Caco-2 (cell line): ENCODE measurements around the gene TBATA. TPM values are rescaled to one million over a fixed set of nuclear protein-coding genes. Genes with fewer than 3 reads are reported as not detected.

Source experiments
- BruUV-seq: library from RNA; stranded (reverse); fragments of 400-500 nt; replicated peaks from 2 replicates; lab custom pipeline; 2021; lab: Mats Ljungman, UMichigan
- CTCF ChIA-PET: fragments of 300-600 bp; sonication (Branson Sonifier 250); formaldehyde crosslinking; loops from one replicate; lab custom pipeline; 2022; ENCODE audit warnings: antibody characterized with exemption; lab: Charles Lee
- POLR2A ChIA-PET: fragments of 300-600 bp; sonication (Branson Sonifier 250); formaldehyde crosslinking; loops from one replicate; lab custom pipeline; 2022; ENCODE audit warnings: antibody characterized with exemption; lab: Charles Lee
- DNase-seq, 2 experiments: peaks; one replicate each; pipeline versions ENCODE4 v3.0.0 to v3.0.0-alpha.2; 2020 to 2022
- H3K27me3 ChIP-seq: replicated peaks from 2 replicates; pipeline ENCODE4 v1.6.0; 2011; ENCODE audit warnings: low read length; ENCODE audit not compliant: control insufficient read depth, insufficient read depth
- H3K36me3 ChIP-seq: 2 replicates; pipeline ENCODE4 v1.5.1; 2011; ENCODE audit warnings: low read length; ENCODE audit not compliant: control insufficient read depth, insufficient read depth
- H3K4me1 ChIP-seq: fragments of 250-450 bp; sonication (Bioruptor Pico); 2 replicates; pipeline ENCODE4 v1.5.1; 2020; ENCODE audit warnings: mild to moderate bottlenecking
- H3K4me3 ChIP-seq: 2 replicates; pipeline ENCODE4 v1.5.1; 2011; ENCODE audit warnings: low read depth, mild to moderate bottlenecking, control low read depth, low read length
- H3K9me3 ChIP-seq: fragments of 250-450 bp; sonication (Bioruptor Pico); 2 replicates; pipeline ENCODE4 v1.5.1; 2020; ENCODE audit warnings: mild to moderate bottlenecking, moderate library complexity
- H3K27ac Mint-ChIP-seq: one replicate; pipeline ENCODE4 v1.8.0; 2022; ENCODE audit warnings: mixed read lengths; ENCODE audit not compliant: unreplicated experiment
- H3K27me3 Mint-ChIP-seq: one replicate; pipeline ENCODE4 v1.8.0; 2022; ENCODE audit warnings: mixed read lengths; ENCODE audit not compliant: insufficient read depth, unreplicated experiment
- H3K36me3 Mint-ChIP-seq: one replicate; pipeline ENCODE4 v1.8.0; 2022; ENCODE audit warnings: mild to moderate bottlenecking, mixed read lengths; ENCODE audit not compliant: insufficient read depth, unreplicated experiment
- H3K4me1 Mint-ChIP-seq: one replicate; pipeline ENCODE4 v1.8.0; 2022; ENCODE audit warnings: low read depth, mixed read lengths; ENCODE audit not compliant: unreplicated experiment
- H3K4me3 Mint-ChIP-seq: one replicate; pipeline ENCODE4 v1.8.0; 2022; ENCODE audit warnings: mild to moderate bottlenecking, moderate library complexity, mixed read lengths; ENCODE audit not compliant: unreplicated experiment
- H3K9me3 Mint-ChIP-seq: one replicate; pipeline ENCODE4 v1.8.0; 2022; ENCODE audit warnings: mixed read lengths; ENCODE audit not compliant: unreplicated experiment
- CTCF ChIP-seq, 2 experiments: fragments of 200-600 bp in 1 of 2; IDR thresholded peaks; 1 replicate in 1 of 2; 2 replicates in 1 of 2; pipeline versions ENCODE4 v1.5.1 to v1.8.0; 2011 to 2022; ENCODE audit warnings: antibody characterized with exemption in 1 of 2, control low read depth in 1 of 2, inconsistent platforms in 1 of 2, low read depth in 1 of 2, low read length in 1 of 2, mild to moderate bottlenecking in 1 of 2, moderate library complexity in 1 of 2; ENCODE audit not compliant: insufficient read depth in 1 of 2, severe bottlenecking in 1 of 2, unreplicated experiment in 1 of 2
- intact Hi-C: fragments of 100-400 bp; cut with micrococcal nuclease; formaldehyde crosslinking; loops from one replicate; pipeline ENCODE4 v1.10.0; 2022; ENCODE audit not compliant: unreplicated experiment
- total RNA-seq: library from RNA; stranded (reverse); gene quantifications from 2 replicates; pipeline ENCODE4 v1.2.3, GENCODE V29; 2022

TBATA gene
- total RNA-seq, 1 experiment from 2014 or later = not detected

- intact Hi-C loops = loop anchor here (5.0 kb wide), 1 partner anchor 66 kb away; the partner anchor contains the start of gene ADAMTS14
- no peaks in the 10 kb centered on the region for H3K9me3 Mint-ChIP-seq
- no peak overlapping the region for H3K27ac Mint-ChIP-seq
- no peaks in the 10 kb centered on the region for H3K36me3 ChIP-seq
- ChIA-PET POLR2A (no interaction called here), CTCF (interaction anchor here (0.6 to 1.2 kb wide), 4 partner anchors 23 to 329 kb away, joined by 3 to 4 read pairs (median 3); no protein-coding TSS in a partner anchor)
- no peaks in the 10 kb centered on the region for H3K27me3 ChIP-seq
- no peaks in the 10 kb centered on the region for H3K27me3 Mint-ChIP-seq
- no TSS peak for BruUV-seq
- no peak overlapping the region for H3K4me3 ChIP-seq
- no peak for TF ChIP-seq CTCF (IDR thresholded peaks at IDR 0.05; ENCODE audit: insufficient read depth in 1 of 2, low read depth in 1 of 2, low read length in 1 of 2, severe bottlenecking in 1 of 2, unreplicated experiment in 1 of 2)
- H3K4me1 ChIP-seq = peaks cover 13% of the 10 kb centered on the region; the same call in 1 of the 2 replicates
- no peak overlapping the region for H3K4me3 Mint-ChIP-seq
- DNase-seq = no peak
- H3K9me3 ChIP-seq = no peaks in the 10 kb centered on the region
- no peaks in the 10 kb centered on the region for H3K4me1 Mint-ChIP-seq
- H3K36me3 Mint-ChIP-seq = no peaks in the 10 kb centered on the region
Observed at GRCh38 chr10:70738006-70738760, 47.0 kb downstream of the TBATA start.

- no peak overlapping the region for H3K4me3 ChIP-seq
- H3K27me3 Mint-ChIP-seq = no peaks in the 10 kb centered on the region
- no peak overlapping the region for H3K27ac Mint-ChIP-seq
- intact Hi-C loops = loop anchor here (5.0 kb wide), 1 partner anchor 65 kb away; the partner anchor contains the start of gene ADAMTS14
- H3K36me3 ChIP-seq = no peaks in the 10 kb centered on the region
- BruUV-seq = no TSS peak
- POLR2A ChIA-PET = no interaction called here
- H3K9me3 Mint-ChIP-seq = no peaks in the 10 kb centered on the region
- TF ChIP-seq CTCF (IDR thresholded peaks at IDR 0.05; ENCODE audit: insufficient read depth in 1 of 2, low read depth in 1 of 2, low read length in 1 of 2, severe bottlenecking in 1 of 2, unreplicated experiment in 1 of 2) = no peak
- H3K27me3 ChIP-seq = no peaks in the 10 kb centered on the region
- no peaks in the 10 kb centered on the region for H3K9me3 ChIP-seq
- H3K4me1 Mint-ChIP-seq = no peaks in the 10 kb centered on the region
- CTCF ChIA-PET = no interaction called here
- no peak overlapping the region for H3K4me3 Mint-ChIP-seq
- 0 out of 2 replicates have a peak, but pooled peaks cover 7% of the 10 kb centered on the region for H3K4me1 ChIP-seq
- no peak for DNase-seq
- no peaks in the 10 kb centered on the region for H3K36me3 Mint-ChIP-seq
Observed at GRCh38 chr10:70737250-70737649, 47.9 kb downstream of the TBATA start.

GRCh38 chr10:70736525-70736924, 48.7 kb downstream of the TBATA start:
- H3K36me3 Mint-ChIP-seq = no peaks in the 10 kb centered on the region
- CTCF ChIA-PET = no interaction called here
- H3K27ac Mint-ChIP-seq = no peak overlapping the region
- H3K36me3 ChIP-seq = no peaks in the 10 kb centered on the region
- intact Hi-C loops = loop anchor here (5.0 kb wide), 1 partner anchor 64 kb away; the partner anchor contains the start of gene ADAMTS14
- no peak for DNase-seq
- no peak for TF ChIP-seq CTCF (IDR thresholded peaks at IDR 0.05; ENCODE audit: insufficient read depth in 1 of 2, low read depth in 1 of 2, low read length in 1 of 2, severe bottlenecking in 1 of 2, unreplicated experiment in 1 of 2)
- POLR2A ChIA-PET = no interaction called here
- no peaks in the 10 kb centered on the region for H3K27me3 Mint-ChIP-seq
- 0 out of 2 replicates have a peak, but pooled peaks cover 7% of the 10 kb centered on the region for H3K4me1 ChIP-seq
- no peaks in the 10 kb centered on the region for H3K27me3 ChIP-seq
- no peak overlapping the region for H3K4me3 Mint-ChIP-seq
- no peaks in the 10 kb centered on the region for H3K4me1 Mint-ChIP-seq
- no TSS peak for BruUV-seq
- no peak overlapping the region for H3K4me3 ChIP-seq
- H3K9me3 ChIP-seq = no peaks in the 10 kb centered on the region
- no peaks in the 10 kb centered on the region for H3K9me3 Mint-ChIP-seq
